ENCODE data around the gene KRT36. TPM values are rescaled to one million over a fixed set of nuclear protein-coding genes. Genes with fewer than 3 reads are reported as not detected.

Gene KRT36
- total and polyA plus RNA-seq, 2 donors (not counting 3 experiments of a cell fraction or from before 2014, with no cell fraction given) = 0.04 TPM; not detected in 1

GRCh38 chr17:41453066-41453465, 36.6 kb downstream of the KRT36 start:
- Histone ChIP-seq H3K4me1 (ENCODE audit: control insufficient read depth, extremely low read depth, insufficient read depth, low read length) (no peaks in the 10 kb centered on the region), H3K4me2 (ENCODE audit: insufficient read depth, low read length) (no peak overlapping the region), H3K4me3 (replicated peaks in 1 of 3; ENCODE audit: insufficient read depth in 1 of 3, low read depth in 1 of 3, low read length in 3 of 3) (no peak overlapping the region), H3K9me3 (replicated peaks; ENCODE audit: control insufficient read depth, insufficient read depth, low read length) (no peaks in the 10 kb centered on the region), H3K27me3 (ENCODE audit: control insufficient read depth in 2 of 2, insufficient read depth in 2 of 2, low read length in 2 of 2) (peaks cover 2 to 5% of the 10 kb centered on the region in 2 experiments), H3K9ac (replicated peaks; ENCODE audit: extremely low read depth, insufficient read depth, low read length) (no peak overlapping the region), H4K20me1 (replicated peaks; ENCODE audit: control insufficient read depth, extremely low read depth, insufficient read depth, low read length) (no peaks in the 10 kb centered on the region), H3K27ac (ENCODE audit: insufficient read depth, low read depth, low read length) (no peak overlapping the region), H3K36me3 (ENCODE audit: control insufficient read depth in 2 of 2, extremely low read depth in 1 of 2, insufficient read depth in 2 of 2, low read length in 2 of 2) (no peaks in the 10 kb centered on the region), H3K79me2 (ENCODE audit: control insufficient read depth, insufficient read depth, low read length) (no peaks in the 10 kb centered on the region), H3K9me1 (replicated peaks; ENCODE audit: control insufficient read depth, extremely low read depth, insufficient read depth, low read length) (no peaks in the 10 kb centered on the region), H2AFZ (ENCODE audit: low read depth, low read length) (no peak overlapping the region)
- DNase-seq (ENCODE audit: low read depth, low spot score) = no peak
- TF ChIP-seq, protein P1, sequence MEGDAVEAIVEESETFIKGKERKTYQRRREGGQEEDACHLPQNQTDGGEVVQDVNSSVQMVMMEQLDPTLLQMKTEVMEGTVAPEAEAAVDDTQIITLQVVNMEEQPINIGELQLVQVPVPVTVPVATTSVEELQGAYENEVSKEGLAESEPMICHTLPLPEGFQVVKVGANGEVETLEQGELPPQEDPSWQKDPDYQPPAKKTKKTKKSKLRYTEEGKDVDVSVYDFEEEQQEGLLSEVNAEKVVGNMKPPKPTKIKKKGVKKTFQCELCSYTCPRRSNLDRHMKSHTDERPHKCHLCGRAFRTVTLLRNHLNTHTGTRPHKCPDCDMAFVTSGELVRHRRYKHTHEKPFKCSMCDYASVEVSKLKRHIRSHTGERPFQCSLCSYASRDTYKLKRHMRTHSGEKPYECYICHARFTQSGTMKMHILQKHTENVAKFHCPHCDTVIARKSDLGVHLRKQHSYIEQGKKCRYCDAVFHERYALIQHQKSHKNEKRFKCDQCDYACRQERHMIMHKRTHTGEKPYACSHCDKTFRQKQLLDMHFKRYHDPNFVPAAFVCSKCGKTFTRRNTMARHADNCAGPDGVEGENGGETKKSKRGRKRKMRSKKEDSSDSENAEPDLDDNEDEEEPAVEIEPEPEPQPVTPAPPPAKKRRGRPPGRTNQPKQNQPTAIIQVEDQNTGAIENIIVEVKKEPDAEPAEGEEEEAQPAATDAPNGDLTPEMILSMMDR (IDR thresholded peaks at IDR 0.05; ENCODE audit: extremely low read depth in 1 of 2, insufficient read depth in 1 of 2, low read depth in 1 of 2, low read length in 2 of 2) = no peak
- no peak for TF ChIP-seq MYC (IDR thresholded peaks at IDR 0.05; ENCODE audit: low read depth, low read length)
- no peak for TF ChIP-seq GATA2 (IDR thresholded peaks at IDR 0.05; ENCODE audit: insufficient read depth, insufficient read length, low read depth, low read length)
- TF ChIP-seq FOS (IDR thresholded peaks at IDR 0.05; ENCODE audit: borderline replicate concordance, insufficient read depth, low read length) = no peak
- no peak for TF ChIP-seq JUN (IDR thresholded peaks at IDR 0.05; ENCODE audit: borderline replicate concordance, insufficient read depth, insufficient read length, low read depth)
- TF ChIP-seq POLR2A (IDR thresholded peaks at IDR 0.05; ENCODE audit: low read depth, low read length) = no peak
- TF ChIP-seq, protein P2, sequence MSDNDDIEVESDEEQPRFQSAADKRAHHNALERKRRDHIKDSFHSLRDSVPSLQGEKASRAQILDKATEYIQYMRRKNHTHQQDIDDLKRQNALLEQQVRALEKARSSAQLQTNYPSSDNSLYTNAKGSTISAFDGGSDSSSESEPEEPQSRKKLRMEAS (IDR thresholded peaks at IDR 0.05; ENCODE audit: insufficient read depth, insufficient read length) = no peak
- TF ChIP-seq EZH2 (IDR thresholded peaks at IDR 0.05; ENCODE audit: borderline replicate concordance, low read depth, low read length, severe bottlenecking) = no peak
- TF ChIP-seq POLR2AphosphoS5 (IDR thresholded peaks at IDR 0.05; ENCODE audit: insufficient read depth, low read depth, low read length) = no peak
- ChIA-PET CTCF (interaction anchor here (4.4 kb wide), 1 partner anchor 96 kb away, joined by 22 read pairs; no protein-coding TSS in a partner anchor), POLR2A (no interaction called here)
- no peak for FAIRE-seq
- BruUV-seq (replicated peaks) = no TSS peak
- dilution Hi-C loops (cut with MboI; ENCODE audit: extremely low pct_ligation_motif_present, low sequenced_read_pairs) (no loop called here), intact Hi-C loops (cut with micrococcal nuclease) (no loop called here)

Data from endothelial cell of umbilical vein (primary cell).